NCI-H2171 treated with DMSO at 0.1 percent for 48 hours (cell line): ENCODE results near the gene PPIH.
"Not testable (repeated sequence)": the region's sequence is repeated elsewhere in the genome, so short reads cannot be mapped to it uniquely, and the experiment has no call there.

Source experiments
- DNase-seq: peaks from one replicate; lab custom pipeline; 2025; lab: John Stamatoyannopoulos, UW

Gene PPIH

GRCh38 chr1:42682739-42683531 is 24.7 kb downstream of the PPIH start:
- DNase-seq: peak; percentile 32

DNA sequence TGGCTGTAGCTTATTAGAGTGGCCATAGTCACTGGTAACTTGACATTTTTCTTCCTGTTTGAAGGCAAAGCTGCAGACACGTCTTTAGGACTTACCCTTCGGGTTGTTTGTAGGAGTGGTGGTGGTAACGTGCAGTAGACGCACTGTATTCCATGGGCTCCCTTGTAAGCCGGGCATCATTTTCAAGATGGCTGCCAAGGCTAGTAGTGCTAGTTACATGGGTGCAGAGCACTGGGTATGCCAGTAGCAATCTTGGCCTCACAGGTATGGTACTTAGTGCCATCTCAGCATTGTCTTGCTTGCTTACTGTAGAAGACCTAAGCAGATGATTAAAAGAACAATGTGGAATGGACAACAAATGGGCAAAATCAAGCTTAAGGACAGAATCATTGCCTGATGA is 25.9 kb downstream of the PPIH start:
- no peak for DNase-seq

- DNase-seq: no peak
Observed at GRCh38 chr1:42686418-42686817, 28.2 kb downstream of the PPIH start.

DNA sequence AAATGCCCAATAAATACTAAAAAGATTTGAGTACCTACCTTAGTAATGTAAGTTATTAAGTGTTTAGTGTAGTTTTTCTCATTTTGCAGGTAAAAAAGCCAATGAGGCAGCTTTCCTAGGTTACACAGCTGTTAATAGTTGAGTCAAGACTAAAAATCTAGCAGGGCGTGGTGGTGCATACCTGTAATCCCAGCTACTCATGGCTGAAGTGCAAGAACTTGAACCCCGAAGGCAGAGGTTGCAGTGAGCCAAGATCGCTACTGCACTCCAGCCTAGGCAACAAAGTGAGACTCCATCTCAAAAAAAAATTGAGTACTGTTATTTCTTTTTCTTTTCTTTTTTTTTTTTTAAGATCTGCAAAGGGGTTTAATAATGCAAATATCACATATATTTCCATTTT is 31.7 kb downstream of the PPIH start:
- DNase-seq: no peak

DNA sequence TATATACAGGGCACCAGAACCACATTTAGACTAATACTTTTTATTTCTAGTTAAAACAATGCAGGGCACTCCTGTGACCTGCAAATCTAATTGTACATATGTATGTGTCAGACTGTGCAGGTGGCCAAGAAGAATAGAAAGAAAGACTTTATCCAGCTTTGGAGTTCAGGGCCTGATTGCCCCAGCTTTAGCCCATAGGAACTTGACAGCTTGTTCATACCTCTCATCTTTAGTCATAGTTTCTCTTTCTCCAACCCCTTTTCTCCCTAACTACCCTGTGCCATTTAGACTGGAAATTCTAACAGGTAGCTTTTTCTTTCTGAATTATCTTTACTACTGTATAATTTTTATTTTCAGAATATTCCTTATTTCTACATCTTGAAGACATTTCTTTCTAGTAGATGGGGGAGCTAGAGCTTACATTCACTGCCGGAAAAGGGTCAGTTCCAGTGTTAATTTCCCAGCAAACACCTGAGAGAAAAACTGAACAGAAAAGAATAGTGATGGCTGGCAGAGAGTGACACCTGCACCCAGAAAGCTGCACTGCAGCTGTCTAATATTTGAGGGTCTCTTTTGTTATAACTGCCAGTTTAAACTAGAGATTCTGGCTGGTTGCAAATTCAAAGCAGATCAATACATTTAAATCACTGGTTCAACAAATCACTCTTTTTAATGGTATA is 32.4 kb downstream of the PPIH start:
- DNase-seq: no peak

GRCh38 chr1:42691157-42691498 is 32.9 kb downstream of the PPIH start:
- DNase-seq: no peak

DNA sequence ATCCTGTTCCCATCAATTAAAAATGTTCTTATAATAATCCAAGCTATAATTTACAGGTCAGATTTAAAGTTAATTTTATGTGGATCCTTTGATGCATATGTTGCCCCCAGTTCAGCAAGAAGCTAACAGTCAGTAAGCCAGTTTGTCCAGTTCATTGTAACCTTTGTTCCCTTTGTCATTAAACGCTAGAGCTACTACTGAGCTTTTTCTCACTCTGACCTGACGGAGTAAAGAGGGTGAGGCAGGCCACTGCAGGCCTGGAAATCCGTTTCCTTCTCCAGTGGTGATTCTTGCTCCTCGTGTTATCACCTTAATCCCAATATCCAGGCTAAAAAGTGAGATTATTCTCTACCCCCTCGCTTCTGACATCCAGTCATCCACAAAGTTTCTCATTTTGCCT is 34.2 kb downstream of the PPIH start:
- no peak for DNase-seq

GRCh38 chr1:42692911-42693310 is 34.7 kb downstream of the PPIH start:
- DNase-seq: no peak

DNA sequence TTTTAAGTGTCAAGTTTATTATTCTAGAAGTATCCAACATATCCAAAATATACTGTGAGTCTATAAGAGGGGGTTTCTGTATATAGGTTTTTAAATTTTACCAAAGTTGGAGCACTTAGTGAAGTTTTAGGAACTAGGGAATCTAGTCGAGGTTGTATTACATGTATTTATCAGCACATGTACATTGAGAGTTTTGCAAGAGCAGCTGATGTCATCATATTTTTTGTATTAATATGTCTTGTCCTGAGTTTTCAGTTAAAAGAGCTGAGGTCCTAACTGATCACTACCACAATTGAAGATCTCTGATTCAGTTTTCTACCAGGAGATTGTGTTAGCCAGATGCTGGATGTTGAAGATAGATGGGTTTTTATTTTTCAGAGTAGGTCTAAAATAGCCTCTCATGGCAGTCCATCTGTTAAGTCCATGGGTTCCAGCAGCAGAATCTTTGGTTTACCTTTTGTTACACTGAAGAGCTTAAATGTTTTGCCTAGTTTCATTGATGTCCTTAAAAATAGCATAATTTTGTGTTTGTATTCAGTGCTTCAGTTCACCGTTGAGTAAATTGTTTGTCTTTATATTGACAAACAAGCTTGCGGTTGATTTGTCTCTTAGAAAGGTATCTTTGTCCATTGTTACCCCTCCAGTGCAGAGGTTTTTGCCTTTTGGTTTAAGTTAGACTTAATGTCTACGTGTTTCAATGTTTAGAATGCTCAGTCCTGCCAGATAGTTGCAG is 40.0 kb downstream of the PPIH start:
- no peak for DNase-seq

- no peak for DNase-seq
Observed at GRCh38 chr1:42700006-42700405, 41.8 kb downstream of the PPIH start.

DNA sequence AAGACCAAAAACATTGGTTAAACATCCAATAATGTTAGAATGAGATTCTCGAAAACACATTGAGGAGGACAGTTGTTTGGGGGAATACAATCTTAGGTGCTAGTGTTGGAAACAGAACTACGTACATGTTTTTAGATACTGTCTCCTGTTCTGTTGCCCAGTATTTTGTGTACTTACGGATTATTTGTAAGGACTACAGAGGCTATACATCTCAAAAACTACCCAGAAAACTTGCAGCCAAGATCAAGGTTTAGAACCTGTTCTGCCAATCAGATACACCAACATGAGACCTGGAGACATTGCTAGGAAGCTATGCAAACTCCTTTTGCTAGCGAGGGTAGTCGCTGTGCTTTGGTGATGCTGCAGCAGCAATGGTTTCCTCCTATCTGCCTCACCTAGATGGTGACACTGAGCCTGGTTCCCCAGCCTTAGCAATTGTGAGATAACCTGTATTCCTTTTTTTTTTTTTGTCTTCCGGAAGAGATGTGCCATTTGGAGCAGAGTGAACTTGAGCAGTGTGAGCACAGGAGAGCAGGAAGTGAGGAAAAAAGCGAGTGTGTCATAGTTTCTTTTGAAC is 45.8 kb downstream of the PPIH start:
- no peak for DNase-seq

DNA sequence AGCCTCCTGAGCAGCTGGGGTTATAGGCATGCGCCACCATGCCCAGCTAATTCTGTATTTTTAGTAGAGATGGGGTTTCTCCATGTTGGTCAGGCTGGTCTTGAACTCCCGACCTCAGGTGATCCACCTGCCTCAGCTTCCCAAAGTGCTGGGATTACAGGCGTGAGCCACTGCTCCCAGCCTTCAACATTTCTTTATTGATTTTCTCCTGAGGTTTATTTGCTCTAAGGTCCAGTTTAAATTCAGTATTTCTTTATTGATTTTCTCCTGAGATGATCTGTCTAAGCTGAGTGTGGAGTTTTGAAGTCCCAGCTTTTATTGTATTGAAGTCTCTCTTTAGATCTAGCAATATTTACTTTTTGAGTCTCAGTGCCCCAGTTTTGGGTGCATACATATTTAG is 54.6 kb downstream of the PPIH start:
- not testable (repeated sequence) for DNase-seq

DNA sequence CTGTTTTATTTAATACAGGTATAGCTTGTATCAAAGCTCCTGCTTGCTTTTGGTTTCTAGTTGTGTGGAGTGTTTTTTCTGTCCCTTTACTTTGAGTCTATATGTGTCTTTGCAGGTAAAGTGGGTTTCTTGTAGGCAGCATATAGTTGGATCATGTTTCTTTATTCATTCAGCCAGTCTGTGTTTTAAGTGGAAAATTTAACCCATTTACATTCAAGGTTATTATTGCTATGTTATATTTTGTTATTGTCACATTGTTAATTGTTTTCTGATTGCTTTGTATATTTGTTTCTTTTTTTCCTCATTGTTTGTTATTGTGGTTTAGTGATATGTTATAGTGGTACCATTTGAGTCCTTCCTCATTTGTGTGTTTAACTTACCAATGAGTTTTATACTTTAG is 55.1 kb downstream of the PPIH start:
- no peak for DNase-seq

DNA sequence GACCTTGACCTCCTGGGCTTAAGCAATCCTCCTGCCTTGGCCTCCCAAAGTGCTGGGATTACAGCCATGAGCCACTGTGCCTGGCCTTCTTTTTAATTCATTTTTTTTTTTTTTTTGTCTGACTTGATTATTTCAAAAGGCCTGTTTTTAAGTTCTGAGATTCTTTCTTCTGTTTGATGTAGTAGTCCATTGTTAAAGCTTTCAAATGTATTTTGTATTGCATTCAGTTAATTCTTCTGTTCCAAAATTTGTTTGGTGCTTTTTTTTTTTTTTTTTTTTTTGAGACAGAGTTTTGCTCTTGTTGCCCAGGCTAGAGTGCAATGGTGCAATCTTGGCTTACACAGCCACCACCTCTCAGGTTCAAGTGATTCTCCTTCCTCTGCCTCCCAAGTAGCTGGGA is 56.2 kb downstream of the PPIH start:
- not testable (repeated sequence) for DNase-seq

DNA sequence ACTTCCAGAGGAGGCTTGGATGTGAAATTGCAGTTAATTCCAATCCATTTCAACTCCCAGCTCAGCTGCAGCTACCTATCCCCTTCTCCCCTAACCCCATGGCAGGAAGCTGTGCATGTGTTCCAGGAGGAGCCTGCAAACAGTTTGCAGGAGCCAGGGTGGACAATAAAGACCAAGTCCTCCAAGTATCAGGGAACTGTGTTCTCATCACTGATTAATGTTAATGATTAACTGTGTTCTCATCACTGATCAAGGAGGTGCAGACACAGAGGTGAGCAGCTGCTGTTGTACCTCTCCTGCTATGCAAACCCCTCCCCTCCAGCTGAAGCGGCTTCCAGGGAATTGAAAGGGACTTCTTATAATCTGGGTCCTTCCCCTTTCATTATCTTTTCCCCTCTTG is 62.6 kb downstream of the PPIH start:
- DNase-seq: no peak

GRCh38 chr1:42721926-42722325 is 63.7 kb downstream of the PPIH start:
- DNase-seq: peak; percentile 66

DNA sequence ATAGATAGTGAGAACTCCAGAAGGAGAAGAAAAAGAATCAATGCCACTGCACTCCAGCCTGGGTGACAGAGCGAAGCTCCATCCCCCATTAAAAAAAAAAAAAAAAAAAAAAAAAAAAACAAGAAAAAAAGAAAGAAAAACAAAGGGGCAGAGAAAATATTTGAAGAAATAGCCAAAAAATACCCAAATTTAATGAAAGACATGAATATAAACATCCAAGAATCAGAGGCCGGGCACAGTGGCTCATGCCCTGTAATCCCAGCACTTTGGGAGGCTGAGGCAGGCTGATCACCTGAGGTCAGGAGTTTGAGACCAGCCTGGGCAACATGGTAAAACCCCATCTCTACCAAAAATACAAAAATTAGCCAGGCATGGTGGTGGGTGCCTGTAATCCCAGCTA is 64.2 kb downstream of the PPIH start:
- DNase-seq: not testable (repeated sequence)

- DNase-seq: no peak
Observed at GRCh38 chr1:42723511-42723910, 65.3 kb downstream of the PPIH start.

- not testable (repeated sequence) for DNase-seq
Observed at GRCh38 chr1:42725820-42726219, 67.6 kb downstream of the PPIH start.
